ENCODE data around the gene PRSS37.

Gene PRSS37

GRCh38 chr7:141788296-141788695, 53.0 kb downstream of the PRSS37 start:
- no peak overlapping the region for H3K9ac ChIP-seq (ENCODE audit: low read length)
- no peak overlapping the region for H3K27ac ChIP-seq (ENCODE audit: low read length)
- no peaks in the 10 kb centered on the region for H3K36me3 ChIP-seq (ENCODE audit: control insufficient read depth, low read depth, low read length)
- H3K4me1 ChIP-seq (ENCODE audit: control insufficient read depth, low read depth, low read length), result no peaks in the 10 kb centered on the region
- no peaks in the 10 kb centered on the region for H3K9me3 ChIP-seq (ENCODE audit: control insufficient read depth, low read depth, low read length)
- H3K4me3 ChIP-seq (ENCODE audit: low read length), result no peak overlapping the region
- H3K27me3 ChIP-seq (ENCODE audit: control insufficient read depth, insufficient read depth, low read length), result no peaks in the 10 kb centered on the region

Measured in iPS-18a (cell line).